Testis (tissue), 2 donors: Measurements from ENCODE around the gene CRIM1.

Source experiments
- CTCF ChIP-seq, 3 experiments: fragments of 450-650 bp in 2 of 3; fragments of 200-600 bp in 1 of 3; sonication (generic) in 1 of 3; IDR thresholded peaks; one replicate each; pipeline ENCODE4 v1.5.1; 2016 to 2019; ENCODE audit warnings: antibody characterized with exemption in 3 of 3, mild to moderate bottlenecking in 2 of 3, moderate library complexity in 1 of 3
- POLR2A ChIP-seq: fragments of 450-650 bp; IDR thresholded peaks from one replicate; pipeline ENCODE4 v1.6.1; 2017; ENCODE audit warnings: antibody characterized with exemption, mild to moderate bottlenecking, moderate library complexity

GRCh38 chr2:36597532-36598377 lies 242.2 kb downstream of the CRIM1 start, which contains the start of gene FEZ2:
- no peak for TF ChIP-seq CTCF (IDR thresholded peaks at IDR 0.05)
- TF ChIP-seq POLR2A = no peak
